SW480 (cell line): ENCODE results near the gene MAP2K3.
"Not testable (repeated sequence)": the region's sequence is repeated elsewhere in the genome, so short reads cannot be mapped to it uniquely, and the experiment has no call there.

Experiments used
- DNase-seq: peaks from one replicate; pipeline ENCODE4 v3.0.0-alpha.2; 2016; ENCODE audit warnings: low spot score

The MAP2K3 gene

DNA sequence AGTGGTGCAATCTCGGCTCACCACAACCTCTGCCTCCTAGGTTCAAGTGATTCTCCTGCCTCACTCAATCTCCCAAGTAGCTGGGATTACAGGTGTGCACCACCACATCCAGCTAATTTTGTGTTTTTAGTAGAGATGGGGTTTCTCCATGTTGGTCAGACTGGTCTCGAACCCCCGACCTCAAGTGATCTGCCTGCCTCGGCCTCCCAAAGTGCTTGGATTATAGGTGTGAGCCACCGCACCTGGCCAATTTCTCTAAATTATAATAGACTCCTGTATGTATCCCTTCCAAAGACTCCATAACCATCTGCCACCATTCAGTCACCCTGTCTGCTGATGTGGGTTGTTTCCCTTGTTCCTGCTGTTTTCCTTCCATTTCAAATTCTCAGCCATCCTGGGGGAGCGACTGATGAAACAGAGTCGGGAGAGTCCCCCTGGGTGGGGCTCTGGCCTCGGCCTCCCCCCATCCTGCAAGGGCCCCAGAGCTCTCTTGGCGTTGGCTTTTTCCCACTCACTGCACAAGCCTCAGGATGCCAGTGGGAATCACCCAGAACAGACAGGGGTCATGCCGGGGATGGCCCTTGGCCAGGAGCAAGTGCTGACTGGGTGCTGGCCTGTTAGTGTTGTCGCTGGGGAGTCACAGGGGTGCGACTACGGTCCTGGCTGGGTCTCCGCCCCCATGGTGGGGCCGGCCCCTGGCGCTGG is 25.7 kb downstream of the MAP2K3 start:
- not testable (repeated sequence) for DNase-seq

DNA sequence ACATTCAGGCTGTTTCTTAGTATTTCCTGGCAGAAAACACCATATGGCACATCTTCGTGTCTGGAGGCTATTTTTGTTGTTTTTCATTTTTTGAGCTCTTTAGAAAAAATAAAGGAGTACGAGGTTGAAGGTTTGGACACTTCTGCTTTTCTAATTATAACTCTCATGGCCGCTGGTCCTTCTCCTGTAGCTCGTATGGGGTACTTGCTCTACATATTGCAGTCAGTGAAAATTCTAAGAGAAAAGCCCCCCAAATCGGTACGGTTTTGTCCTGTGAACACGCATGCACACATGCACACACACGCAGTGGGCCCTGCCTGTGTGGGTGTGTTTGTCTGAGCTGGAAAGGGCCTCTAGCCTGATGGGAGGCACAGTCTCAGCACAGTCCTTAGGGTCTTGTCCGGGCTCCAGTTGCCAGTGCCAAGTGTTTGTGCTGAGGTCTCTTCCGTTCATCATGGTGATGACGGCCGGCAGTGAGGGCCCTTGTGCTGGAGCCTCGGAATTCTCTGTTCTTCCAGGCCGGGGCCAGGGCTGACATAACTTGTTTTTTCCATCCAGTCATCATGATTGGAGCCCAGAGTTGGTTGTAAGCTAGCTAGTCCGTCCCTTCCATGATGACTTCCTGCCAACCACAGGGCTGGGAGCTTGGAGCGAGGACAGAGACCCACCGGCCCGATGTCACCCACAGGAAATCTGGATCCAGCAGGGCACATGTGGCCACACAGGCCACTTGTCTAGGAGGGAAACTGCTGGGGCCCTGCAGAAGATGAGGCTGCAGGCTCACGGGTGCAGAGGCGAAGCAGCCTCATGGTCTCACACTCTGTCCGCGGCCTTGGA is 26.5 kb downstream of the MAP2K3 start:
- not testable (repeated sequence) for DNase-seq

DNA sequence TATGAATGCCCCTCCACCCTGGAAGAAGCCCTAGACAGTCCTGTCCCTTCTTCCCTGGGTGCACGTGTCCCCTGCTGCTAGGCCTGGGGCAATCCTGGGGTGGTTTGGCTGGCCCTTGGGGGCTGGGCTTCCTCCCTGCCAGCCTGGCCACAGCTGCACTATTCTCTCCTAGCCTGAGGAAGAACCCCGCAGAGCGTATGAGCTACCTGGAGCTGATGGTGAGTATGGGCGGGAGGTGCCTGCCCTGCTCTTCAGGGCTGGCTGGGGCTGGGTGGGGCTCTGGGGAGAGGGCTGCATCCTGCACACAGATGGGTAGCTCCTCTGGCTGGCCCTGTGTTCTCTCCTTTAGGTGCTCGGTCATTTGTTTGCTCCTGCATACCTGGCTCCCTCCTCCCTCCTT is 28.8 kb downstream of the MAP2K3 start:
- no peak for DNase-seq

DNA sequence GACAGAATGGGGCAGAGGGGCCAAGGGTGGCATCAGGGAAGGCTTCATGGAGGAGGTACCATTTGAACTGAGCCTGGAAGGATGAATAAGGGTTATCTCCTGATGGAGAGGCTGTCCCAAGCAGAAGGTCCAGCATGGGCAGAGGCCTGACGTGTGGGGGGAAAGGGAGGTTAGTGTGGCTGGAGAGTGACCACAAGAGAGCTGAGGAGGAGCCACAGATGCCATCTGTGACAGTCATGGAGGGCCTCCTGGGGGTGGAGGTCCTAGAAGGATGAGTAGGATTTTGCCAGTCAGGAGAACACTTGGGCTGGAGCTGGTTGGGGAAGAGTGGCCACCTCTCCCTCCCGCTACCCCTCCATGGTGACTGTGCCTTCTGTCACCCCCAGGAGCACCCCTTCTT is 29.2 kb downstream of the MAP2K3 start:
- not testable (repeated sequence) for DNase-seq

DNA sequence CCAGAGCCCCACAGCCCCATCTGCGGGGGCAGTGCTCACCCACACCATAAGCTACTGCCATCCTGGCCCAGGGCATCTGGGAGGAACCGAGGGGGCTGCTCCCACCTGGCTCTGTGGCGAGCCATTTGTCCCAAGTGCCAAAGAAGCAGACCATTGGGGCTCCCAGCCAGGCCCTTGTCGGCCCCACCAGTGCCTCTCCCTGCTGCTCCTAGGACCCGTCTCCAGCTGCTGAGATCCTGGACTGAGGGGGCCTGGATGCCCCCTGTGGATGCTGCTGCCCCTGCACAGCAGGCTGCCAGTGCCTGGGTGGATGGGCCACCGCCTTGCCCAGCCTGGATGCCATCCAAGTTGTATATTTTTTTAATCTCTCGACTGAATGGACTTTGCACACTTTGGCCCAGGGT is 29.8 kb downstream of the MAP2K3 start:
- not testable (repeated sequence) for DNase-seq

DNA sequence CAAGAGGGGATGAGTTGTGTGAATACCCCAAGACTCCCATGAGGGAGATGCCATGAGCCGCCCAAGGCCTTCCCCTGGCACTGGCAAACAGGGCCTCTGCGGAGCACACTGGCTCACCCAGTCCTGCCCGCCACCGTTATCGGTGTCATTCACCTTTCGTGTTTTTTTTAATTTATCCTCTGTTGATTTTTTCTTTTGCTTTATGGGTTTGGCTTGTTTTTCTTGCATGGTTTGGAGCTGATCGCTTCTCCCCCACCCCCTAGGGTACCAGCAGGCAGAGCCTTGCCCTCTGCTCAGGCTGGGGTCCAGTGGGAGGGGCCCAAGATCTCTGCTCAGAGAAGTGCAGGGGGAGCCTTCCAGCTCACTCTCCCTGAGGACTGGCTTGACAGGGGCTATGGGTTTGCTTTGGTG is 30.2 kb downstream of the MAP2K3 start:
- DNase-seq: not testable (repeated sequence)

DNA sequence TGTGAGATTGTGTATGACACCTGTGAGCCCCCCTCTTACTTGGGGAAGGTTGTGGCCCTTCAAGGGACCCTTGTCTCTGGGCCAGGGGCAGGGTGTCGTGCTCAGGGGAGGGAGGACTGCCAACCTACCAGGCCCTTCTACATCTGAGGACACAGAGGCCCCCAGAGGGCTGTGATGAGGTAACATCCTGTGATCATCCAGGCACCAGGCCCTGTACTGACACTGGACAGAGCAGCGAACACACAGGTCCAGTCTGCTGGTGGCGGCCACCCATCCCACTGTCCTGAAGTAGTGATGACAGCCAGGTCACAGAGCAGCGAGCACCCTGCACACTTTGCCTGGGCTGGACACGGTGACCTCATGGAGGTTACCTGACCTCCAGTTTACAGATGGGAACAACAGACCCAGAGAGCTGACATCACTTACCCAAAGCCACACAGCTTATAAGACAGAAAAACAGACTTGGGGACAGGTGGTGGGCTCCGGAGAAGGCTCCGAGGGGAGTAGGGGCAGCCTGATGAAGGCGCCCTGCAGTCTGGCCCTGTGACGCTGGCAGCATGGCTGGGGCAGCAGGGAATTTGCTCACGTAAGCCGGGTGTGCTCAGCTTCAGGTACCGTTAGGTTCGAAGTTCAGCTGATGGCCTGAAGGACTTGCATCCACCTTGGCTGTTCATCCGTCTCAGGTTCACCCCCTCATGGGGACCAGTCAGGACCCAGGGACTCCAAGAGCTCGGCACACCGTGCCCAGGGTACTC is 30.9 kb downstream of the MAP2K3 start:
- DNase-seq: not testable (repeated sequence)

DNA sequence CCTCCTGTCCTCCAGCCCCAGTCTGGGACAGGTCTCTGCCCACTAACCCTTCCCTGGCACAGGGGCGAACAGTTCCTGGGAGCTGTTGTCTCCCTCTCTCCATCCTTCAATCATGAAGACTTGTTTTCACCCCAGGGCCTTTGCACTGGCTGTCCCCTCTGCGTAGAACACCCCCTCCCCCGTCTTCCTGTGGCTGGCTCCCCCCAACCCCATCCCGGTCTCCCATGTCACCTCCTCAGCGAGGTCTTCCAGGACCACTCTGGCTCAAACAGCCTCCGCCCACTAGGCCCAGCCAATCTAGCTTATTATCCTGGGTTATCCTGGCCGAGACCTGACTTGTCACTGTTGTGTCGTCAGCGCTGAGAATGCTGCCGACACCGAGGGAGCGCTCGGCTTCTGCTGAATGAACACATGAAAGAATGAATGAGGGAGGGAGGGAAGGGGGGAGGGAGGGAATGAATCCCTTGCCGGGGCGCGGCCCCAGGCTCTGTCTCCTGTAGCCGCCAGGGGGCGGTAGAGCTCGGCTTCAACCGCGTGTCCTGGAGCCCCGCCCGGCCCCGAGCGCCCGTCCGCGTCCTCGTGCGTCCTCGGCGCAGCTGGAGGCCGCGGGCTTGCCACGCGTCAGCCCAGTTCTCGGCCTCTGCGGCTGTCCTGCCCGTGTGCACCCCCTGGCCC is 31.8 kb downstream of the MAP2K3 start:
- DNase-seq: not testable (repeated sequence)

DNA sequence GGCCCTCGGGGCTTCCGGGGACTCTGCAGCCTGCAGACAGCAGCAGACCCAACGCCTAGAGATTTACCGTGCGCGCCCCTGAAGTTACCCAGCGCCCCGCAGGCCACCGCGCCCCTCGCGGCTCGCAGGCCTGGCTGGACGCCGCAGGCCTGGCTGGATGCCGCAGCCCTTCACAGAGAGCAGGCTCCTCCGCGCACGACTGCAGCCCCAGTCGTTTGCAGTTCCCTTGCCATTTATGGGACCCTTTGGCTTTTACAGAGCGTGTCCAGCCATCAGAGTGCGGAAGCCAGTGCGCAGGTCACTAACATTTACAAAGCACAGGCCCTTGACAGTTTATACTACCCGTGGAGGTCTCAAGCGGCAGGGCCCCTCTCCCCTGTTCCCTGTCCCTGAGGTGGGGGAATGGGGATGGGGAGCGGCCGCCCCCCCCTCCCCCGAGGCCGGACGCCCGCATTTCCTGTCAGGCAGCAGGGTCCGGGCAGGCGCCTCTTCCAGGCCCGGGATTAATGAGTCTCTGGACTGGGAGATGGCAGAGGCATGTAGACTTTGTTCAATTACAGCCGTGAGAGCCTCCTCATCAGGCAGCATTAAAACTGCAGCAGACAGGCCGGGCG is 32.5 kb downstream of the MAP2K3 start:
- DNase-seq: not testable (repeated sequence)

DNA sequence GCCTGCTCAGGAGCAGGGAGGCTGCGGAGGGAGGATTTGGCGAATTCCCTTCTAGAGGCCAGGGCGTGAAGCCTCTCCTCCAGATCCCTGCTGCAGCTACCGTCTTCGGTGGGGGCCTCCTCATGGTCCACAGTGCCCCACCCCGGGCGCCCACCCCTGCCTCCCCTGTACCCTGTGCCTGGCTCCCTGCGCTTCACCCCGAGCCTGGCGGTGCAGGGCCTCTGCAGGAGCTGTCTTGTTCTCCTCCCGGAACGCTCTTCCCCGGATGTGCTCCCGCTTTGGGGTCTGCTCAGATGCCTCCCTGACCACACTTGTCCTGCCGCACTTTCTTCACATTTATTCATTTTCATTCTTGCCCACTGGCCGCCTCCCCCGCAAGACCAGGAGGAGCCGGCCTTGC is 33.3 kb downstream of the MAP2K3 start:
- DNase-seq: not testable (repeated sequence)

DNA sequence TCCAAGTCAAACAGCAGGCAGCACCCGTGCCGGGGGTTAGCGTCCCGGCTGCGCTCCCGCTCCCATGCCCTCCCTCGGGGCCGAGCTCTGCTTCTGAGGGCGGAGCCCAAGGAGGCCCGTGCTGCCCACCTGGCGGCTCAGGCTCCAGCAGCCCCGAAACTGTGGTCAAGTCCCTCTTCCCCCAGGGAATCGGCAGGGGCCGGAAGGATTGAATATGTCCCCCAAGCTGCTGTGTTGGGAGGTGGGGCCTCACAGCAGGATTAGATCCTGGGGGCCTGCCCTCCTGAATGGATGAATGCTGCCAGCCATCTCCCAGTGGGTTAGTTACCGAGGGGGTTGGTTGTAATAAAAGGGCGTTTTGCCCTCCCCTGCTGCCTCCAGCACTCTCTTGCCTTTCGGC is 33.9 kb downstream of the MAP2K3 start:
- no peak for DNase-seq

DNA sequence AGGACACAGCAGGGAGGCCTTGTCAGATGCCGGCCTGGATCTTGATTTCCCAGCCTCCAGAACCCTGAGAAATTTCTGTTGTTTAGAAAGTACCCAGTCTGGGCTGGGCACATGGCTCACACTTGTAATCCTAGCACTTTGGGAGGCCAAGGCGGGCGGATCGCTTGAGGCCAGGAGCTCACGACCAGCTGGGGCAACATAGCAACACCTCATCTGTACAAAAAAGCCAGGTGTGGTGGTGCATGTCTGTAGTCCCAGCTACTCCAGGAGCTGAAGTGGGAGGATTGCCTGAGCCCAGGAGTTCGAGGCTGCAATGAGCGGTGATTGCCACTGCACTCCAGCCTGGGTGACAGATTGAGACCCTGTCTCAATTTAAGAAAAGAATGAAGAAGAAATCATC is 34.3 kb downstream of the MAP2K3 start:
- not testable (repeated sequence) for DNase-seq

DNA sequence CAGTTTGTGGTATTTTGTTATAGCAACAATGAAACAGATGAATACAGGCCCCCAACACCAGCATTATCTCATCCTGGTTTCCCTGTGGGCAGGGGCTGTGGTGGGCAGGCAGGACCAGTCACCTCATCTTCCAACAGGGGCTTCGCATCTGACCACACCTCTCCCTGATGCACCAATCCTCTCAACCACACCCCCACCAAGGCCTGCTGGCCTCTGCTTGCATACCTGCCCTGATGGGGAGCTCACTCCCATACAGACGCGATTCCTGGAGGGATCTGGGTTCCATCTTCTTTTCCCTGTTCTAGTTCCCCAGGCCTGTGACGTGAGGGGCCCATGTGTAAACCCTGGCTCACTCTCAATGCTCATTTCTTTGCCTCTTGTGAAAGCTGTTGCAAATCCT is 34.7 kb downstream of the MAP2K3 start:
- DNase-seq: not testable (repeated sequence)

DNA sequence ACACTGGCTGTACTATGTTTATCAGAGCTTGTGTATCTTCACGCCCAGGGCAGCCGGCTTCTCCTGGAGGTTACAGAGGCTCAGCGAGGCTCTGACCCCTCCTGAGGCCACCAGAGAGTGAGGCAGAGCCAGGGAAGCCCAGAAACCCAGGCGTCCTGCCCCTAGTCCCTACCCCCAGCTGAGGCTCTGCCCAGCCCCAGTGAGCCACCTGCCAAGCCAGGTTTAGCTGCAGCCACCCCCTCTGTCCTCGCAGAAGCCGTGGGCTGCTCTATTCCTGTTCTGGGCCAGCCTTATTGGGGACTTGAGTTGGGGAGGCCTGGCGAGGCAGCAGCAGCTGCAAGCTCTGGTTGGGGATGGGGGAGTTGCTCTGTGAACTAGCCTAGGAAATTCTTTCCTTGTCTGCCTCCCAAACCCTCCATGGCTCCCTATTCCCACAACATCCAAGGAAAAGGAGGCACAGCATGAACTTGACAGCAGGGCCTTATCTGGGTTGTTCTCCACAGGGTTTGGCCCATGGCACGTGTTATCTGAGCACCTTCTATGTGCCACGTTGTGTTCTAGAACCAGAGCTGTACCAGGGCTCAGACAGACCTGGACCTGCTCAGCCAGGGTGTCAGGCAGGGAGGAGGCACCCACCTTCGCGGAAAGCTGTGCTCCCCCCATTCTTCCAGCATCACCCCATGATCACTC is 35.3 kb downstream of the MAP2K3 start:
- DNase-seq: not testable (repeated sequence)

DNA sequence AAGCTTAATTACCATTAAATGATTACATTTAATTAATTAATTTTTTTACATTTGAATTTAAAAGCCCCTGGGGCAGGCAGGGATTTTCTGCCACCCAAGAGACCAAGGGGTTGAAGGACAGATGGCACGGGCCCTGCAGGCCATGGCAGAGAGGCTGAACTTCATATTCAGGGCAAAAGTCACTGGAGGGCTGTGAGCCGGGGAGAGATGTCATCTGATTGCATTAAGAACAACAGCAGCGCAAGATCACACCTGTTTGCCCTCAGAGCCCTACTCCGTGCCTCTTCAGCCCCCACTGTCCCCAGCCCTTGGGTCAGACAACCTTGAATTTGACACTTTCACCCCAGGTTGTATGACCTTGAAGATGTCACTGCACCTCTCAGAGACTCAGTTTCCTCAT is 35.9 kb downstream of the MAP2K3 start:
- DNase-seq: not testable (repeated sequence)

DNA sequence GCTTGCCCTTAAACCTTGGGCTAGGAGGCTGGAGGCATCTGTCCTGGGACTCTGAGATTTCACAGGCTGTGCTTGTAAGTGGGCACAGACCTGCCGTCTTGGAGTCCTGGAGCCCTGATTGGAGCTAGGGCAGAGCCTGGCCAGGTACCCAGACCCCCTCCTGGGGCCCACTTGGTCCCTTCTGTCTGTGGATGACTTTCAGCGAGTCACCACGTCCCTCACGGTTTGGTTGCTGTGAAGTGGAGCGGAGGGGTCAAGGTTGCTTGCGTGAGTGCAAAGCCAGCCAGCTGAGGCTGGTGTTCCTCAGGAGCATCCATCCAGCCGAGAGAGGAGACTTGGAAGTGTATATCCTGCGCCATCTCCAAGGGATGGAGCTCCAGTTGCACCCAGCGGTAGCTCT is 36.5 kb downstream of the MAP2K3 start:
- DNase-seq: not testable (repeated sequence)

DNA sequence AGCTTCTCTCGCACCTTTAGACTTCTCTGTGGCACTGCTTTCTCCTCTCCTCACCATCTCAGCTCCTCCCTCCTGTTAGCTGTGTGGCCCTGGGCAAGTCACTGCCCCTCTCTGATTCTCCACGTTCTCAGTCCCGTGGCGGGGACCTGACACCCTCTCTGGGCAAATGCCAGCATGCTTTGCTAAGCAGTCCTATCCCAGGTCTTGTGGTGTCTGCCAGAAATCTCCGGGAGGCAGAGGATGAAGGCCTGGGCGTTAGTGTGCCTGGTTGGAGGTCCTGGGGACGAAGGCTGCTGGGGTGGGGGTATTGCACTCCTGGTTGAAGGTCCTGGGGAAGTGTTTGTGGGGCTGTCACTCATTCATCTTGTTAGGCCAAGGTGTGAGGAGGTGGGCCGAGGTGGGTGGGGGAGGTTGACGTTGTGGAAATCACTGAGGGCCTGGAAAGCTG is 37.3 kb downstream of the MAP2K3 start:
- DNase-seq: not testable (repeated sequence)

DNA sequence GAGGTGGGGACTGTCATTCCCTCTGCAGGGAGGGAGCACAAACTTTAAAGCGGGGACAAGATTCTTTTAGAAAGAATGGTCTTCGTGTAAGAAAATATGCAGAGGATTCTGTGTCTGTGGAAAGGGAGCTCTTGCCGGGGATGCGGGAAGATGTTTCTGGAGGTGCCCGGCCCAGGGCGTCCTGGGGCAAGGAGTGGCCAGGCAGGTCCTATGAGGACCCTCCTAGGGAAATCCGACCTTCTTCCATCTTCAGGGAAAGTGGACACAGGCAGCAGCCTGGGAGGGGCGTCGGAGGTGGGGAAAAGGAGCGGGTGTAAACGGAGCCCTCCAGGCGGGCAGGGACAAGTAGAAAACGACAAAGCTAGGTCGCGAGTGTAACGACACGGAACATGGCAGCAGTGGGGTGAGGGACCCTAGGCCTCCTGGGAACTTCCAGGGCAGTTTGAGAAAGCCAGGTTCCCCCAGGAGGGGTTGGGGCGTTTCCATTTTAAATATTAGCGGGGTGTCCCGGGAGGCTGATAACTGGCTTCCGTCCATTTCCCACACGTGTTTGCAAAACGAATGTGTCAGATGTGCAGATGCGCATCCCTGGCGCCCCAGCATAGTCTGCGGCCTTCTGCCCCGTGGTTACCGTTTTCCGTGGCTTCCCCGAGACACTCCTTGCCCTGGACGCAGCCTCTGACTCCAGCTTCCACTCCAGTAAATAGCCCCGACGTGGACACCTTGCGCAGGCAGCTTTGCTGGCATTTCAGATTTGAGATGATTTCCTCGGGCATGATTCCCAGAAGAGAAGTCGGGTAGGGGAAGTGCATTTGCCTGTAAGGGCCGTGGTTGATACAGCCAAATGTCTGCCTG is 39.0 kb downstream of the MAP2K3 start:
- not testable (repeated sequence) for DNase-seq

DNA sequence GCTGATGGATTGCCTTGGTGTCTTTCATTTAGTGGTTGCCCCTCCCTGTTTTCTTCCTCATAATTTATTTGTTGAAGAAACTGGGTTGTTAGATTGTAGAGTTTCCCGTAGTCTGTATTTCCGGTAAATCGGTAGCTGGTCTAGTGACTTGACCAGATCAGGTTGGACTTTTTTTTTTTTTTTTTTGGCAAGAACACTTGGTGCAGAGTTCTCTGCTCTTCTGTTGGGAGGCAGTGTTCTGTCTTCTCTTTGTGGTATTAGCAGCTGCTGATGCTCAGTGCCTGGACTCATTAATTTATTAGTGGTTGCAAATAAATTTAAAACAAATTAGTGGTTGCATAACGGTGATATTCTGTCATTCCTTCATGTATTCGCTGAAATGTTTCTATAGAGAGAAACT is 40.2 kb downstream of the MAP2K3 start:
- not testable (repeated sequence) for DNase-seq

DNA sequence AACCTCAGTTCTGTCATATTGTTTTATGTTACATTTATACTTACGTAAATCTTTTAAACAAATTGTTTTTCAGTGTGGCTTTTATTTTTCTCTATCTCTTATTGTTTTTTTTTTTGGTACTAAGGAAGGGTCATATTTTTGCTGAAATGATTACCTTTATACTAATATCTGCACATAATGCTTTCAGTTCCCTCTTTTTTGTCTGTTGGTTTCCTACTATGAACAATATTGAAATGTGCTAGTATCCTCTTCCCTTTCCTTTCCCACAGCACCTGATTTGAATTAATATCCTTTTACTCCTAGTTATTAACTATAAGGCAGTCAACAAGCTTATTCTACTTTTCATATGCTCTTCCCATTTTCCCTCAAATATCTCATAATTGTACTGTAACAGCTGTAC is 43.4 kb downstream of the MAP2K3 start:
- not testable (repeated sequence) for DNase-seq
